Fibroblast of villous mesenchyme (primary cell): ENCODE data around the gene ZNF70. TPM values are rescaled to one million over a fixed set of nuclear protein-coding genes. Genes with fewer than 3 reads are reported as not detected.

ENCODE experiments used
- DNase-seq: peaks from one replicate; pipeline ENCODE4 v3.0.0-alpha.2; 2010; ENCODE audit warnings: low read depth
- H3K4me3 ChIP-seq: 2 replicates; pipeline ENCODE4 v1.5.1; 2011; ENCODE audit warnings: low read depth, mild to moderate bottlenecking, low read length
- total RNA-seq: library from RNA; depleted of rRNA; stranded (reverse); fragments of >200 nt; gene quantifications from 2 replicates; pipeline ENCODE4 v1.2.3, GENCODE V29; 2012
- TF ChIP-seq, protein P1 (sequence below): IDR thresholded peaks from 2 replicates; pipeline ENCODE4 v1.5.1; 2012; ENCODE audit warnings: low read depth, mild to moderate bottlenecking, low read length; ENCODE audit not compliant: insufficient read depth

Gene ZNF70
- total RNA-seq, 1 donor: 7.8 TPM

DNA sequence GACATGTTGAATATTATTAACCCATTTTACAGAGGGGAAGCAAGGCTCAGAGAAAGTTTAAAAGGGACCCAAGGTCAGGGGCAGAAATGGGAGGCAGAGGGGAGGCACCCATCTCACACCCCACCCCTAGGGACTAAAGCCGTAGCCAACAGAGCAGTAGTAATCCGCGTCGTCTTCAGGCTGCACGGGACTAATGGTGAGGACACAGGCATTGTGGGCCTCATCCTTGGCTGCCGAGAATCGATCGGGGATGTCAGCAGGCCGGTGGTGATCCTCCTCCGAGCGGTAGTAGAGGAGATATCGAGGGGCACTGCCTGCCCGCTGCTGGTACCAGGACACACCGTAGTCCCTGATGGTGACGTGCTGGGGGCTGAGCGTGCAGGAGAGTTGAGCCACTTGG is 1.8 kb upstream of the ZNF70 start:
- no peak overlapping the region for H3K4me3 ChIP-seq
- no peak for DNase-seq
- TF ChIP-seq, protein P1, sequence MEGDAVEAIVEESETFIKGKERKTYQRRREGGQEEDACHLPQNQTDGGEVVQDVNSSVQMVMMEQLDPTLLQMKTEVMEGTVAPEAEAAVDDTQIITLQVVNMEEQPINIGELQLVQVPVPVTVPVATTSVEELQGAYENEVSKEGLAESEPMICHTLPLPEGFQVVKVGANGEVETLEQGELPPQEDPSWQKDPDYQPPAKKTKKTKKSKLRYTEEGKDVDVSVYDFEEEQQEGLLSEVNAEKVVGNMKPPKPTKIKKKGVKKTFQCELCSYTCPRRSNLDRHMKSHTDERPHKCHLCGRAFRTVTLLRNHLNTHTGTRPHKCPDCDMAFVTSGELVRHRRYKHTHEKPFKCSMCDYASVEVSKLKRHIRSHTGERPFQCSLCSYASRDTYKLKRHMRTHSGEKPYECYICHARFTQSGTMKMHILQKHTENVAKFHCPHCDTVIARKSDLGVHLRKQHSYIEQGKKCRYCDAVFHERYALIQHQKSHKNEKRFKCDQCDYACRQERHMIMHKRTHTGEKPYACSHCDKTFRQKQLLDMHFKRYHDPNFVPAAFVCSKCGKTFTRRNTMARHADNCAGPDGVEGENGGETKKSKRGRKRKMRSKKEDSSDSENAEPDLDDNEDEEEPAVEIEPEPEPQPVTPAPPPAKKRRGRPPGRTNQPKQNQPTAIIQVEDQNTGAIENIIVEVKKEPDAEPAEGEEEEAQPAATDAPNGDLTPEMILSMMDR: no peak

DNA sequence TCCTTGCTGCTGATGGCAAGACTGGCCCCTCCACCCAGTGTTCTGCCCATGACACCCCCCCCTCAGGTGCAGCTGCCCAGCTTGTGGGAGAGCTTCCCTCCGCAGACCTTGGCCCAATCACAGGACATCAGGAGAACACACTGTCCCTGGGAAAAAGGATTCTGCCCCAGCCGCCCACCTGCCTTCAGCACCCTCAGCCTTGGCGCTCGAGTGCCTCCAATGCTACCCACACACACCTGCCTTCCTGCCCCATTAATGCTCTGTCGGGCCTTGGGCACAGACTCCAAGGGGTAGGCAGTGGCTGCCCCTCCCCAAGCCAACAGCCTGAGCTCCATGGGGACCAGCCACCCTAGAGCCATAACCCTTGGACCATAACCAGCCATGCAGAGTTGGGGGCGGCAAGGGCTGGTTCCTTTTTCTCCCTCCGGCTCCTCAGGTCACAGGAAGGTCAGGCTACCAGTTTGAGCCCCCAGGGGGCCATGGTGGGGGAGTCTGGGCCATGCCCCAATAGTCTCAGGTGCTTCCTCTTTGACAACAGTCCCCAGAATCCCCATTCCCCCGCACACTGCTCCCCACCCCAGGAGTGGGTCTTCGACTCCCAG is 1.3 kb upstream of the ZNF70 start:
- no peak for DNase-seq
- H3K4me3 ChIP-seq: no peak overlapping the region
- TF ChIP-seq, protein P1: no peak

DNA sequence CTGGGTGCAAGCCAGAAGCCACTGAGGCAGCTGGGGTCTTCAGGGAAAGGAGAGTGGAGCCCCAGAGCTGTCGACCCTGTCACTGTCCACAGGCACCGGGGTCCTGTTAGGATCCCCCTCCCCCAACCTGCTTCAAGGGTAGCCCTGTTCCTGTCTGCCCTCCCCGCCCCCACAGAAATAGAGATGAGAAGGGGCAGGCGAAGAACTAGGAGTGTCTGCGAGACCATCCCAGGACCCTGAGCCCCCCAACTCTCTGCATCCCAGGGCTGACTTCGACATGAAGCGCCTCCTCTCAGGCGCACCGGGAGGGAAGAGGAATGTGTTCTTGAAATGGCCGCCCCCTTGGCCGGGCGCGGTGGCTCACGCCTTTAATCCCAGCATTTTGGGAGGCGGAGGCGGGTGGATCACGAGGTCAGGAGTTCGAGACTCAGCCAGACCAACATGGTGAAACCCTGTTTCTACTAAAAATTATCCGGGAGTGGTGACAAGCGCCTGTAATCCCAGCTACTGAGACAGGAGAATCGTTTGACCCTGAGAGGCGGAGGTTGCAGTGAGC is 607 bp upstream of the ZNF70 start:
- TF ChIP-seq, protein P1: no peak
- peak overlapping the region; percentile 89 for H3K4me3 ChIP-seq
- no peak for DNase-seq

DNA sequence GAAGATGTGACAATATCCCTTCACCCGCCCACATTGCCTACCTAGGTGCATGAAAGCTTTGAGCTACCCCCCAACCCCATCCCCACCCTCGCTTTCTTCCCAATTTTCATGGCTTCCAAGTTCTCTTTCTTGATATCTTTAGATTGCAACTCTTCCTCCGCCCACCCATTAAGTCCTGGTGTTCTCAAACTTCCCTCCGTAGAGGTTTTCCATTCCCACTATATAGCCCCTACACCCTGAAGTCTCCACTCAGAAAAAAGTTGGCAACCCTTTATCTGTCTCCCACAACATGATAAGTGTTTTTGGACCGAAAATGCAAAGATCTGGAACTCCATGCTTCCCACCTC is 572 bp downstream of the ZNF70 start:
- no peak for DNase-seq
- H3K4me3 ChIP-seq: peak overlapping the region; percentile 89

DNA sequence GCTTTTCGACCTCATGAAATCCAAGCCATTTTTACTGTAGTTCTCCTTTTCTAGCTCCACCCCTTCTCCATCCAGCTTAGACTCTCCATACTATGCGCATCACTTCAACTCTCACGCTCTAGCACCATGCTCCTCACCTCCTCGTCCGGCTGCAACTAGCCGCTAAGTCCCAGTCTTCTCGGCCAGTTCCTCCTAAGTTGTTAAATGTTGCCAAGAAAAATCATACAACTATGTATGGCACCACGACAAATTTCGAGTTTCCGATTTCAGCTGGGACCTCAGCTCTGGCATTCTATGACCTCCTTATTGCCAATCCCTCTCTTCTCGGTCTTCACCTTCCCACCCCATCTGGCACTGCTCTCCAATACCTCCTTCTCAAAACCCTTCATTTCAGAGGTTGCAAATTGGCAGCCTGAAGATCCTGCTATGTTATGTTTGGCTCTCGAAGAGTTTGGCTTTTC is 1.0 kb downstream of the ZNF70 start:
- TF ChIP-seq, protein P1: no peak
- H3K4me3 ChIP-seq: peak overlapping the region; percentile 89
- no peak for DNase-seq

More for the DNA sequence above, 572 bp downstream of the ZNF70 start:
- TF ChIP-seq, protein P1: no peak

DNA sequence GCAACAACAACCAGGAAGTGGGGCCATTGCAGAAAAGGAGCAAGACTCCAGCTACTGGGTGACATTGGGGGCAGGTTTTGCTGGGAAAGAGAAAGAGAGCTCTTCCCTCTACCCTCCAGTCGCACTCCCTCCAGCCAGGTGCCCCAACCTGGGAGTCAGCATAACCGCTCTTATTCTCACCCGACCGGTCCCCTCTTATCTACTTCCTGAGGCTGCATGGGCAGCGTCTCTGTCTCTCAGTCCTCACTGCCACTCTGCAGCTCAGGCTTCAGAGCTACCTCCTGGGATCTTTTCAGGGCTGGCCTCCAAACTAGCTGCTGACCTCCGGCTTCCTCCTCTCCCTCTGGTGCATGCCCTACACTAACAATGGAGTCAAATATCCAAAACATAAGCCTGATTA is 5.1 kb downstream of the ZNF70 start:
- no peak for DNase-seq
- H3K4me3 ChIP-seq: no peak overlapping the region
- TF ChIP-seq, protein P1: no peak

DNA sequence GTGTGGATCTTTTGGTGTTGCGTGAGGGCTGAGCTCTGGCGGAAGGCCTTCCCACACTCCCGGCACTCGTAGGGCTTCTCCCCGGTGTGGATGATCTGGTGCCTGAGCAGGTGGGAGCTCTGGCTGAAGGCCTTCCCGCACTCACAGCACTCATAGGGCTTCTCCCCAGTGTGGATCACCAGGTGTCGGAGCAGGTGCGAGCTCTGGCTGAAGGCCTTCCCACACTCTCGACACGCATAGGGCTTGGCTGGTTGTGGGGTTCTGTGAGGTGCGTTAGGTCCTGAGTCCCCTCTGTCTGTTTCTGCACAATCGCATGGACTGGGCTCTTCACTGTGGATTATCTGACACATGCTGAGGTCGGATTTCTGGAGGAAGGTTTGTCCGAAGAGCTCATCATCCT is 6.4 kb downstream of the ZNF70 start:
- no peak overlapping the region for H3K4me3 ChIP-seq
- no peak for DNase-seq
- TF ChIP-seq, protein P1: no peak
